Measurements from ENCODE around the gene EIF2AK2. TPM values are rescaled to one million over a fixed set of nuclear protein-coding genes. Genes with fewer than 3 reads are reported as not detected.
A peak's percentile ranks its signal among the peaks of the same experiment; 100 is the strongest.

EIF2AK2 gene
- total and polyA plus RNA-seq, 2 donors from 2014 or later = 6.4 to 37.6 TPM

DNA sequence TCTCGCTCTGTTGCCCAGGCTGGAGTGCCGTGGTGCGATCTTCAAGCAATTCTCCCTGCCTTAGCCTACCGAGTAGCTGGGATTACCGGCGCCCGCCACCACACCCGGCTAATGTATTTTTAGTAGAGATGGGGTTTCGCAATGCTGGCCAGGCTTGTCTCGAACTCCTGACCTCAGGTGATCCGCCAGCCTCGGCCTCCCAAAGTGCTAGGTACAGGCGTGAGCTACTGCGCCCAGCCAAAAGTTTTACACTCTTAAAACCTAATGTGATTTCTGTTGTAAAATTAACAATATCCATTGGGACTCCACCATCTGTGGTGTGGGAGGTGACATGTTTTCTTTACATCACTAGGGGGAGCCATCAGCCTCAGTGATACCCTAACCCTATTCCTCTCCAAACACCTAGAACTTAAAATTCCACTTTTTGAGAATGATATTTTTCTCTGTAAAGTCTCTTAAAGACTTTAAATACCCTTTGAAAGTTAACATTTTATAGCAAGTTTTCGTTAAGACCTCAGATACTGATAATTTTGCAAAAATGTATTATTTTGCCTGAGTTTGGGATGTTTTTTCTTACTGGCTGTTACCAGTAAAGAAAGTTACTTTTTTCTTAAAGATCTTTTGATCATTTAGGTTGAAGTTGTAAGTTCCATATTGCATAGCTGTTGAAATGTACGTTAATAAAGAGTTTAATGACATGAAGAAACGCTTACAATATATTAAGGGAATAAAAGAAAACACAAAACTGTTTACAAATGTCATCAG is 11.6 kb upstream of the EIF2AK2 start:
- no peaks in the 10 kb centered on the region for H3K36me3 ChIP-seq (ENCODE audit: control insufficient read depth in 2 of 3, insufficient read depth in 3 of 3, low read length in 3 of 3)
- H3K4me3 ChIP-seq (ENCODE audit: low read length in 3 of 3) = no peak overlapping the region
- TF ChIP-seq, protein P1, sequence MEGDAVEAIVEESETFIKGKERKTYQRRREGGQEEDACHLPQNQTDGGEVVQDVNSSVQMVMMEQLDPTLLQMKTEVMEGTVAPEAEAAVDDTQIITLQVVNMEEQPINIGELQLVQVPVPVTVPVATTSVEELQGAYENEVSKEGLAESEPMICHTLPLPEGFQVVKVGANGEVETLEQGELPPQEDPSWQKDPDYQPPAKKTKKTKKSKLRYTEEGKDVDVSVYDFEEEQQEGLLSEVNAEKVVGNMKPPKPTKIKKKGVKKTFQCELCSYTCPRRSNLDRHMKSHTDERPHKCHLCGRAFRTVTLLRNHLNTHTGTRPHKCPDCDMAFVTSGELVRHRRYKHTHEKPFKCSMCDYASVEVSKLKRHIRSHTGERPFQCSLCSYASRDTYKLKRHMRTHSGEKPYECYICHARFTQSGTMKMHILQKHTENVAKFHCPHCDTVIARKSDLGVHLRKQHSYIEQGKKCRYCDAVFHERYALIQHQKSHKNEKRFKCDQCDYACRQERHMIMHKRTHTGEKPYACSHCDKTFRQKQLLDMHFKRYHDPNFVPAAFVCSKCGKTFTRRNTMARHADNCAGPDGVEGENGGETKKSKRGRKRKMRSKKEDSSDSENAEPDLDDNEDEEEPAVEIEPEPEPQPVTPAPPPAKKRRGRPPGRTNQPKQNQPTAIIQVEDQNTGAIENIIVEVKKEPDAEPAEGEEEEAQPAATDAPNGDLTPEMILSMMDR (IDR thresholded peaks at IDR 0.05; ENCODE audit: borderline replicate concordance, extremely low read depth, insufficient read depth) = peak; percentile 42
- H3K4me1 ChIP-seq (ENCODE audit: control insufficient read depth in 2 of 3, insufficient read depth in 2 of 3, low read depth in 1 of 3, low read length in 3 of 3) = no peaks in the 10 kb centered on the region
- intact Hi-C loops (cut with DNase I) = no loop called here
- FAIRE-seq = peak; percentile 44
- H3K9me3 ChIP-seq (ENCODE audit: control insufficient read depth in 2 of 3, insufficient read depth in 1 of 3, low read length in 3 of 3) = no peaks in the 10 kb centered on the region
- no peaks in the 10 kb centered on the region for H3K27me3 ChIP-seq (ENCODE audit: control insufficient read depth, insufficient read depth, low read length)
- H3K9ac ChIP-seq (ENCODE audit: low read length in 3 of 3) = no peak overlapping the region
- no peak overlapping the region for H3K27ac ChIP-seq (ENCODE audit: low read depth in 2 of 2, low read length in 2 of 2)
- DNase-seq = peak in 2 of 5 donors; percentile 41 to 43

DNA sequence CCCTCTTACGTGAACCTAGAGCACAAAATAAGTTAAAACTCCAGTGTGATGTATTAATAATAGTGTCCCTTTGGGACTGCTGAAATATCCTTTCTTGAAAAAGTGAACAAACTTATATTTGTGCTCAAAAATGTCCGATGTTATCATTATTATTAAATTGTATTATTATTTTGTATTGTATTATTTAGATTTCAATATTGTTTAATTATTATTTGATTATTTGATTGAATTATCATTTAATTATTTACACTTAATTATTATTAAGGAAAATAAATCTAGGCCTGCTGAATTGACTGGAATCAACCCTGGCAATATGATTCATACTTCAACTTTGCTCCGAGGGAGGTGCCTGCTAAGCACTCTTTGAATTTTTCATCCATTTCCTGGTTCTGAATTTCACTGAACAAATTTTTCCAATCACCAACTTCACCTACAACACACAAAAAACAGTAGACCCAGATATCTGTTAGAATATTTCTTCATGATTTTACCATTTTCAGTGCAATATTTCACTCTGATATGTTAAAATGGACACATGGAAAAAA is 10.9 kb upstream of the EIF2AK2 start:
- Histone ChIP-seq H3K9ac (ENCODE audit: low read length in 3 of 3) (no peak overlapping the region), H3K27ac (ENCODE audit: low read depth in 2 of 2, low read length in 2 of 2) (no peak overlapping the region), H3K36me3 (ENCODE audit: control insufficient read depth in 2 of 3, insufficient read depth in 3 of 3, low read length in 3 of 3) (no peaks in the 10 kb centered on the region), H3K9me3 (ENCODE audit: control insufficient read depth in 2 of 3, insufficient read depth in 1 of 3, low read length in 3 of 3) (no peaks in the 10 kb centered on the region), H3K4me3 (ENCODE audit: low read length in 3 of 3) (no peak overlapping the region), H3K4me1 (ENCODE audit: control insufficient read depth in 2 of 3, insufficient read depth in 2 of 3, low read depth in 1 of 3, low read length in 3 of 3) (no peaks in the 10 kb centered on the region), H3K27me3 (ENCODE audit: control insufficient read depth, insufficient read depth, low read length) (no peaks in the 10 kb centered on the region)
- peak; percentile 66 for FAIRE-seq
- TF ChIP-seq, protein P1 (IDR thresholded peaks at IDR 0.05; ENCODE audit: borderline replicate concordance, extremely low read depth, insufficient read depth) = no peak
- no peak for DNase-seq
- intact Hi-C loops (cut with DNase I) = no loop called here

DNA sequence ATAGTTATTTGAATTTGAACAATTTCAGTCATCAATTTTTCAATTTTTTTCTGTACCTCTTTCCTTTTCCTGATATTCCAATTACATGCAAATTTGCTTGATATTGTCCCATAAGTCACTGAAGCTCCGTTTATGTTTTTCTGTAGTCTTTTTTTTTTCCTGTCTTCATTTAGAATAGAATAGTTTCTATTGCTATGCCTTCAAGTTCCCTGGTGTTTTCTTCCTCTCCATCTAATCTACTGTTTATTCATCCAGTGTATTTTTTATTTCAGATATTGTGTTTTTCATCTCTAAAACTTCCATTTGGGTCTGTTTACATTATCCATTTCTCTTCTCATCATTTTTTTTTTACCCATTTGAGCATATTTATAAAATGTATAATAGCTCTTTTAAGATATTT is 8.0 kb upstream of the EIF2AK2 start:
- DNase-seq (no peak), FAIRE-seq (no peak)
- Histone ChIP-seq H3K27me3 (ENCODE audit: control insufficient read depth, insufficient read depth, low read length) (no peaks in the 10 kb centered on the region), H3K4me1 (ENCODE audit: control insufficient read depth in 2 of 3, insufficient read depth in 2 of 3, low read depth in 1 of 3, low read length in 3 of 3) (no peaks in the 10 kb centered on the region), H3K27ac (ENCODE audit: low read depth in 2 of 2, low read length in 2 of 2) (no peak overlapping the region), H3K4me3 (ENCODE audit: low read length in 3 of 3) (no peak overlapping the region), H3K36me3 (ENCODE audit: control insufficient read depth in 2 of 3, insufficient read depth in 3 of 3, low read length in 3 of 3) (no peaks in the 10 kb centered on the region), H3K9me3 (ENCODE audit: control insufficient read depth in 2 of 3, insufficient read depth in 1 of 3, low read length in 3 of 3) (no peaks in the 10 kb centered on the region), H3K9ac (ENCODE audit: low read length in 3 of 3) (no peak overlapping the region)
- TF ChIP-seq, protein P1 (IDR thresholded peaks at IDR 0.05; ENCODE audit: borderline replicate concordance, extremely low read depth, insufficient read depth) = no peak
- intact Hi-C loops (cut with DNase I) = no loop called here
